ENCODE results near the gene DNMT3A.

- TF ChIP-seq ZNF384 (IDR thresholded peaks at IDR 0.05) (no peak), SP1 (IDR thresholded peaks at IDR 0.05) (no peak), FOXK2 (IDR thresholded peaks at IDR 0.05) (no peak)
Observed at GRCh38 chr2:25238920-25239319, 102.8 kb downstream of the DNMT3A start.

Data from HEK293T (cell line).